Panc1 (cell line): ENCODE data around the gene CHKB. TPM values are rescaled to one million over a fixed set of nuclear protein-coding genes. Genes with fewer than 3 reads are reported as not detected.

ENCODE experiments used
- ATAC-seq: fragments of 200-7000 bp; cut with Tn5 transposase; 2 replicates; pipeline ENCODE4 v1.9.1; 2020; ENCODE audit warnings: mild to moderate bottlenecking, moderate library complexity
- BruUV-seq: library from RNA; stranded (reverse); fragments of 400-500 nt; replicated peaks from 2 replicates; lab custom pipeline; 2021; lab: Mats Ljungman, UMichigan
- CTCF ChIA-PET: fragments of 300-600 bp; sonication (Branson Sonifier 250); formaldehyde crosslinking; loops from one replicate; lab custom pipeline; 2022; ENCODE audit warnings: antibody characterized with exemption; lab: Charles Lee
- POLR2A ChIA-PET: fragments of 300-600 bp; sonication (Branson Sonifier 250); formaldehyde crosslinking; loops from one replicate; lab custom pipeline; 2022; ENCODE audit warnings: antibody characterized with exemption; lab: Charles Lee
- DNase-seq: peaks from one replicate; pipeline ENCODE4 v3.0.0-alpha.2; 2010; ENCODE audit warnings: low read depth, low spot score
- H3K27ac ChIP-seq: 2 replicates; pipeline ENCODE4 v1.5.1; 2011; ENCODE audit warnings: mild to moderate bottlenecking, low read length, inconsistent platforms
- H3K27me3 ChIP-seq: fragments of 200-500 bp; sonication (Bioruptor generic); 2 replicates; pipeline ENCODE4 v1.6.0; 2014; ENCODE audit warnings: low read length, inconsistent platforms; ENCODE audit not compliant: control insufficient read depth, insufficient read depth
- H3K36me3 ChIP-seq: fragments of 200-500 bp; sonication (Bioruptor generic); 2 replicates; pipeline ENCODE4 v1.5.1; 2014; ENCODE audit warnings: inconsistent platforms, mild to moderate bottlenecking, low read length, moderate library complexity; ENCODE audit not compliant: control insufficient read depth, insufficient read depth
- H3K4me1 ChIP-seq: 2 replicates; pipeline ENCODE4 v1.5.1; 2011; ENCODE audit warnings: inconsistent platforms, mild to moderate bottlenecking, low read length, moderate library complexity; ENCODE audit not compliant: control insufficient read depth, insufficient read depth
- H3K4me3 ChIP-seq, 2 experiments: 2 replicates each; pipeline ENCODE4 v1.5.1; 2011 to 2012; ENCODE audit warnings: low read depth in 2 of 2, low read length in 2 of 2, mild to moderate bottlenecking in 2 of 2, inconsistent platforms in 1 of 2, moderate library complexity in 1 of 2
- H3K9me3 ChIP-seq: fragments of 200-500 bp; sonication (Bioruptor generic); 2 replicates; pipeline ENCODE4 v1.5.1; 2014; ENCODE audit warnings: low read depth, mild to moderate bottlenecking, inconsistent platforms, low read length, moderate library complexity; ENCODE audit not compliant: control insufficient read depth, insufficient read depth
- POLR2AphosphoS5 ChIP-seq: IDR thresholded peaks from 2 replicates; pipeline ENCODE4 v1.6.1; 2012; ENCODE audit warnings: mild to moderate bottlenecking, low read depth, low read length, moderate library complexity
- SIN3A ChIP-seq: IDR thresholded peaks from 2 replicates; pipeline ENCODE4 v1.6.1; 2012; ENCODE audit warnings: low read depth, mild to moderate bottlenecking, low read length, moderate library complexity, borderline replicate concordance; ENCODE audit not compliant: insufficient read depth
- TCF7L2 ChIP-seq: IDR thresholded peaks from 2 replicates; pipeline ENCODE4 v1.6.1; 2011; ENCODE audit warnings: mild to moderate bottlenecking, low read depth, low read length, inconsistent platforms
- in situ Hi-C: cut with HindIII; loops from 2 replicates; pipeline ENCODE4 v1.10.0; 2016; ENCODE audit warnings: low sequenced_read_pairs, low pct_unique_long_range_greater_than_20kb
- intact Hi-C: fragments of 100-400 bp; cut with micrococcal nuclease; formaldehyde crosslinking; loops from one replicate; pipeline ENCODE4 v1.10.0; 2022; ENCODE audit not compliant: unreplicated experiment
- total RNA-seq: library from RNA; stranded (reverse); gene quantifications from one replicate; pipeline ENCODE4 v1.2.1, GENCODE V29; 2021; ENCODE audit not compliant: unreplicated experiment
- TF ChIP-seq, protein P1 (sequence below): fragments of 450-650 bp; IDR thresholded peaks from 2 replicates; pipeline ENCODE4 v1.5.1; 2017; ENCODE audit warnings: mild to moderate bottlenecking
- TF ChIP-seq, protein P2 (sequence below), 2 experiments: IDR thresholded peaks; 2 replicates each; pipeline ENCODE4 v1.6.1; 2011 to 2012; ENCODE audit warnings: low read depth in 2 of 2, control low read depth in 1 of 2, low read length in 1 of 2, mild to moderate bottlenecking in 1 of 2, moderate library complexity in 1 of 2; ENCODE audit not compliant: insufficient read depth in 1 of 2

CHKB gene
- total RNA-seq, 1 experiment from 2014 or later, result 43.5 TPM

DNA sequence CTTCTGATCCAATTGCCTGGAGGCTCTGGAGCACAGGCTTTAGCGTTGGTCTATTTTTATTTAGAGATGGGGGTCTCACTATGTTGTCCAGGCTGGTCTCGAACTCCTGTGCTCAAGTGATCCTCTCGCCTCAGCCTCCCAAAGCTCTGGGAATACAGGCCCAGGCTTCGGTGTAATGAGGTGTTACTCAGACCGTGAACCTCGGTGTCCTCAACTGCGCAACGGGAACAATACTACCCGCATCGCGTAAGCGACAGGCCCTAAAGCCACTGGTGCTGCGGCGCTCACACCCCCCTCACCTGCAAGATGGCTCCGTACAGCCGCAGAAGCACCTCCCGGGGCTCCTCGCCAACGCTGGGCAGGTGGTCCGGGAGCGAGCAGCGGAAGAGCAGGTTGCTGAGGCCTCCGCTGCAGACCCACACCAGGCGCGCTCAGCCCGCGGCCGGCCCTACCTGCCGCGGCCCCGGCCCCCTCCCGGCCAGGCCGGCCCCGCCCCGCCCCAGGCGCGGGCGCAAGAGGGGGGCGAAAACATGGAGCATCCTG lies 628 bp downstream of the CHKB start:
- in situ Hi-C loops, result no loop called here
- Histone ChIP-seq H3K27me3 (no peaks in the 10 kb centered on the region), H3K27ac (peak overlapping the region; percentile 86), H3K36me3 (no peaks in the 10 kb centered on the region), H3K4me1 (0 out of 2 replicates have a peak, but pooled peaks cover 2% of the 10 kb centered on the region), H3K4me3 (peak overlapping the region; percentile 67 to 68), H3K9me3 (no peaks in the 10 kb centered on the region)
- intact Hi-C loops, result no loop called here
- no TSS peak for BruUV-seq
- ATAC-seq (no peak), DNase-seq (no peak)
- TF ChIP-seq, protein P1, sequence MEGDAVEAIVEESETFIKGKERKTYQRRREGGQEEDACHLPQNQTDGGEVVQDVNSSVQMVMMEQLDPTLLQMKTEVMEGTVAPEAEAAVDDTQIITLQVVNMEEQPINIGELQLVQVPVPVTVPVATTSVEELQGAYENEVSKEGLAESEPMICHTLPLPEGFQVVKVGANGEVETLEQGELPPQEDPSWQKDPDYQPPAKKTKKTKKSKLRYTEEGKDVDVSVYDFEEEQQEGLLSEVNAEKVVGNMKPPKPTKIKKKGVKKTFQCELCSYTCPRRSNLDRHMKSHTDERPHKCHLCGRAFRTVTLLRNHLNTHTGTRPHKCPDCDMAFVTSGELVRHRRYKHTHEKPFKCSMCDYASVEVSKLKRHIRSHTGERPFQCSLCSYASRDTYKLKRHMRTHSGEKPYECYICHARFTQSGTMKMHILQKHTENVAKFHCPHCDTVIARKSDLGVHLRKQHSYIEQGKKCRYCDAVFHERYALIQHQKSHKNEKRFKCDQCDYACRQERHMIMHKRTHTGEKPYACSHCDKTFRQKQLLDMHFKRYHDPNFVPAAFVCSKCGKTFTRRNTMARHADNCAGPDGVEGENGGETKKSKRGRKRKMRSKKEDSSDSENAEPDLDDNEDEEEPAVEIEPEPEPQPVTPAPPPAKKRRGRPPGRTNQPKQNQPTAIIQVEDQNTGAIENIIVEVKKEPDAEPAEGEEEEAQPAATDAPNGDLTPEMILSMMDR, result no peak
- TF ChIP-seq, protein P2, sequence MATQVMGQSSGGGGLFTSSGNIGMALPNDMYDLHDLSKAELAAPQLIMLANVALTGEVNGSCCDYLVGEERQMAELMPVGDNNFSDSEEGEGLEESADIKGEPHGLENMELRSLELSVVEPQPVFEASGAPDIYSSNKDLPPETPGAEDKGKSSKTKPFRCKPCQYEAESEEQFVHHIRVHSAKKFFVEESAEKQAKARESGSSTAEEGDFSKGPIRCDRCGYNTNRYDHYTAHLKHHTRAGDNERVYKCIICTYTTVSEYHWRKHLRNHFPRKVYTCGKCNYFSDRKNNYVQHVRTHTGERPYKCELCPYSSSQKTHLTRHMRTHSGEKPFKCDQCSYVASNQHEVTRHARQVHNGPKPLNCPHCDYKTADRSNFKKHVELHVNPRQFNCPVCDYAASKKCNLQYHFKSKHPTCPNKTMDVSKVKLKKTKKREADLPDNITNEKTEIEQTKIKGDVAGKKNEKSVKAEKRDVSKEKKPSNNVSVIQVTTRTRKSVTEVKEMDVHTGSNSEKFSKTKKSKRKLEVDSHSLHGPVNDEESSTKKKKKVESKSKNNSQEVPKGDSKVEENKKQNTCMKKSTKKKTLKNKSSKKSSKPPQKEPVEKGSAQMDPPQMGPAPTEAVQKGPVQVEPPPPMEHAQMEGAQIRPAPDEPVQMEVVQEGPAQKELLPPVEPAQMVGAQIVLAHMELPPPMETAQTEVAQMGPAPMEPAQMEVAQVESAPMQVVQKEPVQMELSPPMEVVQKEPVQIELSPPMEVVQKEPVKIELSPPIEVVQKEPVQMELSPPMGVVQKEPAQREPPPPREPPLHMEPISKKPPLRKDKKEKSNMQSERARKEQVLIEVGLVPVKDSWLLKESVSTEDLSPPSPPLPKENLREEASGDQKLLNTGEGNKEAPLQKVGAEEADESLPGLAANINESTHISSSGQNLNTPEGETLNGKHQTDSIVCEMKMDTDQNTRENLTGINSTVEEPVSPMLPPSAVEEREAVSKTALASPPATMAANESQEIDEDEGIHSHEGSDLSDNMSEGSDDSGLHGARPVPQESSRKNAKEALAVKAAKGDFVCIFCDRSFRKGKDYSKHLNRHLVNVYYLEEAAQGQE (IDR thresholded peaks at IDR 0.05; ENCODE audit: insufficient read depth in 1 of 2, low read depth in 2 of 2, low read length in 1 of 2), result no peak
- TF ChIP-seq TCF7L2 (no peak), SIN3A (no peak), POLR2AphosphoS5 (no peak)
- ChIA-PET POLR2A (no interaction called here), CTCF (no interaction called here)

DNA sequence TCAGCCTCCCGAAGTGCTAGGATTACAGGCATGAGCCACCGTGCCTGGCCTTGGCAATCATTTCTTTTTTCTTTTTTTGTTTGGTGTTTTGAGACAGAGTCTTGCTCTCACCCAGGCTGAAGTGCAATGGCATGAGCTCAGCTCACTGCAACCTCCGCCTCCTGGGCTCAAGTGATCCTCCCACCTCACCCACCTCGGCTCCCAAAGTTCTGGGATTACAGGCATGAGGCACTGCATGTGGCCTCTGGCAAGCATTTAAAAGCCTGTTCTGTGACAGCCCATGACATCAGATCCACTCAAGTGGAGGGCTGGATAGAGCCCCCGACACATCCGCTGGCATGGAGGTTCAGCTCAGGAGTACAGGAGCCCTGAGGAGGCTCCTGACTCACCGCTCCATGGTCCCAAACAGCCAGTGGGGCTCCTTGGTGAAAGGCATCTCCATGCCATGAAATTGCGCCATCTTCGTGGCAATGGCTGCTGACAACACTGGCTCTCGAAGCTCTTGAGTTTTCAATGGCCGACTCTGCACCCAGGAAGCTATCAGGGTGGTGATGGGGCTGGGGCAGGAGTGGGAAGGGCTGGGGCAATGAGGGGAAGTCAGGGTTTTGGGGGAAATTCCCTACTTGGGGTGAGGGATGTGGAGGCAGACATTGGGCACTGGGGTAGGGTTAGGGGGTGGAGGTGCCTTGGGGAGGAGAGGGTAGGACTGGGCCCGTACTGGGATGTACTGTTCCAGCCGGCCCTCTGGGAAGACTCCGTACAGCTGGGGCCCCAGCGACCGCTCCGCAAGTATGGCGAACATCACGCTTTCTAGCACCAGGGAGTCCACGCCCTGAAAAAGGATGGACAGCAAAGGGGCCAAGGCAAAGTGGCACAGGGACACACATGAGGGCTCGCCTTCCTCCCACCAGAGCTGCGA lies 1.4 kb downstream of the CHKB start:
- H3K4me1 ChIP-seq, result 0 out of 2 replicates have a peak, but pooled peaks cover 2% of the 10 kb centered on the region
- no peaks in the 10 kb centered on the region for H3K36me3 ChIP-seq
- no peak for DNase-seq
- H3K27ac ChIP-seq, result peak overlapping the region; percentile 86
- intact Hi-C loops (no loop called here), in situ Hi-C loops (no loop called here)
- no peak for TF ChIP-seq POLR2AphosphoS5
- TF ChIP-seq, protein P2 (IDR thresholded peaks at IDR 0.05; ENCODE audit: insufficient read depth in 1 of 2, low read depth in 2 of 2, low read length in 1 of 2), result no peak
- no peak for TF ChIP-seq TCF7L2
- no peak for TF ChIP-seq SIN3A
- TF ChIP-seq, protein P1, result no peak
- no peaks in the 10 kb centered on the region for H3K27me3 ChIP-seq
- no peaks in the 10 kb centered on the region for H3K9me3 ChIP-seq
- ChIA-PET CTCF (no interaction called here), POLR2A (no interaction called here)
- H3K4me3 ChIP-seq, result peak overlapping the region; percentile 67 to 68
- no peak for ATAC-seq
- no TSS peak for BruUV-seq
